HepG2 (cell line): ENCODE results near the gene PLEKHA6. TPM values are rescaled to one million over a fixed set of nuclear protein-coding genes. Genes with fewer than 3 reads are reported as not detected.
A peak's percentile ranks its signal among the peaks of the same experiment; 100 is the strongest.

ENCODE experiments used
- ATAC-seq: fragments of 200-7000 bp; cut with Tn5 transposase; 3 replicates; pipeline ENCODE4 v1.9.1; 2020; ENCODE audit warnings: mild to moderate bottlenecking, moderate library complexity
- BruUV-seq: library from RNA; stranded (reverse); fragments of 400-500 nt; replicated peaks from 2 replicates; lab custom pipeline; 2021; lab: Mats Ljungman, UMichigan
- CTCF ChIA-PET: fragments of 300-600 bp; formaldehyde crosslinking; extraction: SDS; loops from one replicate; lab custom pipeline; 2021; ENCODE audit warnings: low total read pairs, inconsistent platforms, low intra/inter-chr PET ratio; lab: Yijun Ruan, JAX
- POLR2A ChIA-PET: fragments of 350-600 bp; sonication (Branson Sonifier 250); formaldehyde crosslinking; loops from one replicate; lab custom pipeline; 2020; ENCODE audit warnings: antibody characterized with exemption, inconsistent platforms; lab: Yijun Ruan, JAX
- DNase-seq: peaks from one replicate; pipeline ENCODE4 v3.0.0-alpha.2; 2015; ENCODE audit warnings: low spot score
- FAIRE-seq: peaks from 3 replicates; lab custom pipeline; 2011; peaks lifted over from hg19 to GRCh38; lab: Jason Lieb, UNC
- H2AFZ ChIP-seq: one replicate; pipeline ENCODE4 v1.6.1; 2011; ENCODE audit warnings: low read length, inconsistent platforms
- H3K27ac ChIP-seq: fragments of 300-600 bp; 3 replicates; pipeline ENCODE4 v1.8.0; 2011; ENCODE audit warnings: mixed run types, mild to moderate bottlenecking, mixed read lengths, low read length, inconsistent platforms; ENCODE audit not compliant: insufficient read depth; ENCODE audit errors: extremely low read length
- H3K27me3 ChIP-seq, 2 experiments: fragments of 200-600 bp in 1 of 2; 2 replicates in 1 of 2; 3 replicates in 1 of 2; pipeline versions ENCODE4 v1.6.0 to v1.8.0; 2011; ENCODE audit warnings: low read length in 2 of 2, mild to moderate bottlenecking in 2 of 2, moderate library complexity in 2 of 2, inconsistent platforms in 1 of 2; ENCODE audit not compliant: insufficient read depth in 2 of 2, control insufficient read depth in 1 of 2
- H3K36me3 ChIP-seq, 2 experiments: fragments of 200-600 bp in 1 of 2; replicated peaks in 1 of 2; 2 replicates in 1 of 2; 3 replicates in 1 of 2; pipeline versions ENCODE4 v1.5.1 to v1.8.0; 2011; ENCODE audit warnings: low read length in 2 of 2, inconsistent platforms in 1 of 2; ENCODE audit not compliant: insufficient read depth in 2 of 2, control insufficient read depth in 1 of 2
- H3K4me1 ChIP-seq: 2 replicates; pipeline ENCODE4 v1.5.1; 2012; ENCODE audit warnings: low read length, inconsistent platforms; ENCODE audit not compliant: insufficient read depth
- H3K4me2 ChIP-seq: 2 replicates; pipeline ENCODE4 v1.6.0; 2011; ENCODE audit warnings: low read depth, low read length, inconsistent platforms
- H3K4me3 ChIP-seq, 3 experiments: fragments of 200-600 bp in 1 of 3; sonication (generic), shearing (Covaris generic) in 1 of 3; replicated peaks in 1 of 3; 2 replicates each; pipeline ENCODE4 v1.5.1; 2011 to 2016; ENCODE audit warnings: low read length in 3 of 3, inconsistent platforms in 2 of 3, low read depth in 2 of 3, mild to moderate bottlenecking in 2 of 3, control low read depth in 1 of 3, mixed read lengths in 1 of 3; ENCODE audit not compliant: insufficient read depth in 1 of 3
- H3K79me2 ChIP-seq: one replicate; pipeline ENCODE4 v1.6.1; 2011; ENCODE audit warnings: low read length, inconsistent platforms; ENCODE audit not compliant: insufficient read depth
- H3K9ac ChIP-seq: 2 replicates; pipeline ENCODE4 v1.6.0; 2011; ENCODE audit warnings: mild to moderate bottlenecking, low read depth, low read length, inconsistent platforms; ENCODE audit not compliant: insufficient read depth
- H3K9me3 ChIP-seq: 2 replicates; pipeline ENCODE4 v1.5.1; 2012; ENCODE audit warnings: mild to moderate bottlenecking, low read length
- H4K20me1 ChIP-seq: 2 replicates; pipeline ENCODE4 v1.6.0; 2011; ENCODE audit warnings: inconsistent platforms, mild to moderate bottlenecking, low read length, moderate library complexity; ENCODE audit not compliant: insufficient read depth
- CREB3 ChIP-seq: sonication (generic); formaldehyde crosslinking; IDR thresholded peaks from 2 replicates; pipeline ENCODE4 v1.5.0; 2020; ENCODE audit warnings: missing genetic modification reagents
- EP300 ChIP-seq, 3 experiments: sonication (generic) in 1 of 3; formaldehyde crosslinking in 1 of 3; IDR thresholded peaks; 2 replicates each; pipeline versions ENCODE4 v1.5.1 to v1.6.1; 2011 to 2020; ENCODE audit warnings: low read depth in 2 of 3, low read length in 2 of 3, borderline replicate concordance in 1 of 3, improper control_type of control experiment in 1 of 3, mild to moderate bottlenecking in 1 of 3, missing genetic modification reagents in 1 of 3, moderate library complexity in 1 of 3
- FOXC1 ChIP-seq: sonication (generic); formaldehyde crosslinking; IDR thresholded peaks from 2 replicates; pipeline ENCODE4 v1.8.0; 2022; ENCODE audit warnings: mild to moderate bottlenecking, missing genetic modification reagents, borderline replicate concordance
- HNF1A ChIP-seq, 2 experiments: sonication (generic) in 1 of 2; formaldehyde crosslinking in 1 of 2; IDR thresholded peaks; 2 replicates each; pipeline versions ENCODE4 v1.4.0 to v1.6.1; 2016 to 2020; ENCODE audit warnings: borderline replicate concordance in 1 of 2, low read depth in 1 of 2, mild to moderate bottlenecking in 1 of 2, missing genetic modification reagents in 1 of 2
- HNRNPH1 ChIP-seq: fragments of 200-400 bp; formaldehyde crosslinking; optimal IDR thresholded peaks from 2 replicates; pipeline ENCODE3; 2017; ENCODE audit warnings: mild to moderate bottlenecking, low read depth, low read length
- NFYC ChIP-seq: IDR thresholded peaks from 2 replicates; pipeline ENCODE4 v1.6.1; 2016; ENCODE audit warnings: missing genetic modification reagents, missing compliant biosample characterization
- NR3C1 ChIP-seq: sonication (generic); formaldehyde crosslinking; IDR thresholded peaks from 2 replicates; pipeline ENCODE4 v1.4.0; 2020; ENCODE audit warnings: missing genetic modification reagents
- SIN3A ChIP-seq: IDR thresholded peaks from 2 replicates; pipeline ENCODE4 v1.6.1; 2011; ENCODE audit warnings: low read depth, mild to moderate bottlenecking, control low read depth, low read length, borderline replicate concordance
- ZBTB21 ChIP-seq: sonication (generic); formaldehyde crosslinking; IDR thresholded peaks from 2 replicates; pipeline ENCODE4 v1.4.0; 2020; ENCODE audit warnings: missing genetic modification reagents
- ZFP91 ChIP-seq: sonication (generic); formaldehyde crosslinking; IDR thresholded peaks from 2 replicates; pipeline ENCODE4 v1.9.0; 2022; ENCODE audit warnings: missing genetic modification reagents, mild to moderate bottlenecking, borderline replicate concordance
- ZMYM4 ChIP-seq: sonication (generic); formaldehyde crosslinking; IDR thresholded peaks from 2 replicates; pipeline ENCODE4 v1.8.1; 2023; ENCODE audit warnings: mild to moderate bottlenecking, missing genetic modification reagents
- ZNF230 ChIP-seq: sonication (generic); formaldehyde crosslinking; IDR thresholded peaks from 2 replicates; pipeline ENCODE4 v1.4.0; 2020; ENCODE audit warnings: mild to moderate bottlenecking, missing genetic modification reagents
- ZNF691 ChIP-seq: sonication (generic); formaldehyde crosslinking; IDR thresholded peaks from 2 replicates; pipeline ENCODE4 v1.4.0; 2020; ENCODE audit warnings: missing genetic modification reagents, low read depth, mild to moderate bottlenecking, borderline replicate concordance
- ZNF7 ChIP-seq: IDR thresholded peaks from 2 replicates; pipeline ENCODE4 v1.6.1; 2016; ENCODE audit warnings: missing biosample characterization, missing genetic modification reagents
- WGBS: methylation state at CpG from one replicate; pipeline ENCODE4 v1.1.6; 2017; ENCODE audit warnings: low lambda C conversion rate; 5-methylcytosine and 5-hydroxymethylcytosine counted together
- in situ Hi-C: cut with HindIII; loops from 2 replicates; pipeline ENCODE4 v1.10.0; 2017; ENCODE audit warnings: low pct_unique_long_range_greater_than_20kb; ENCODE audit not compliant: extremely low pct_ligation_motif_present
- intact Hi-C: fragments of 100-400 bp; cut with micrococcal nuclease; formaldehyde crosslinking; loops from one replicate; pipeline ENCODE4 v1.10.0; 2022; ENCODE audit not compliant: unreplicated experiment
- polyA plus RNA-seq, 8 experiments: library from polyadenylated mRNA; depleted of rRNA in 3 of 8; stranded (reverse) in 7 of 8; unstranded in 1 of 8; fragments of >200 nt; fragmentation: Illumina TruSeq in 4 of 8; extraction: Trizol in 4 of 8; gene quantifications; 2 replicates each; pipeline versions ENCODE4 v1.2.1 to v1.2.3, GENCODE V29; 2011 to 2016; ENCODE audit warnings: low read depth in 4 of 8, missing spikeins in 1 of 8, mixed read lengths in 1 of 8; ENCODE audit not compliant: insufficient read depth in 1 of 8
- total RNA-seq, 5 experiments: library from RNA; depleted of rRNA; stranded (reverse); fragments of >200 nt; fragmentation: Illumina TruSeq; extraction: Trizol; gene quantifications; 2 replicates each; pipeline ENCODE4 v1.2.3, GENCODE V29; 2016; ENCODE audit warnings: low read depth in 1 of 5

Gene PLEKHA6
- total and polyA plus RNA-seq, 2 of the 13 experiments (the other 11 are each of a cell fraction or from before 2014, with no cell fraction given) = 5.3 to 11.4 TPM

- CTCF ChIA-PET = no interaction called here
- Histone ChIP-seq H3K79me2 (no peaks in the 10 kb centered on the region), H3K9ac (peak overlapping the region; percentile 24; the same call in 1 of the 2 replicates), H3K27me3 (no peaks in the 10 kb centered on the region), H2AFZ (no peak overlapping the region), H3K27ac (peak overlapping the region; percentile 6), H3K4me3 (peak overlapping the region; percentile 8 to 57 (median 26); a peak in 5 of 6 replicates), H4K20me1 (no peaks in the 10 kb centered on the region), H3K36me3 (no peaks in the 10 kb centered on the region), H3K4me2 (peak overlapping the region; percentile 72), H3K4me1 (peaks cover 39% of the 10 kb centered on the region), H3K9me3 (no peaks in the 10 kb centered on the region)
- intact Hi-C loops = loop anchor here (1.0 kb wide), 1 partner anchor 22 kb away; no protein-coding TSS in a partner anchor
- DNase-seq = peak; percentile 79
- peak; percentile 96 for ATAC-seq
- peak; percentile 94 for FAIRE-seq
- no TSS peak for BruUV-seq
- POLR2A ChIA-PET = interaction anchor here (0.7 to 2.0 kb wide), 7 partner anchors 8 to 504 kb away, joined by 3 to 7 read pairs (median 3); no protein-coding TSS in a partner anchor
- in situ Hi-C loops = no loop called here
- WGBS = 21% methylated on average over 6 of the region's 8 CpGs
- TF ChIP-seq EP300 (IDR thresholded peaks at IDR 0.05; ENCODE audit: low read depth in 2 of 2, low read length in 2 of 2) (peak in 1 of 2 experiments; percentile 20; a peak in 1 of 4 replicates), EP300 (CRISPR knock-in tag; IDR thresholded peaks at IDR 0.05; ENCODE audit: borderline replicate concordance) (no peak), NFYC (CRISPR knock-in tag) (peak; percentile 63), ZBTB21 (CRISPR knock-in tag) (no peak), SIN3A (0 out of 2 replicates have a peak, but pooled peaks have one; percentile 40), CREB3 (no peak), HNF1A (IDR thresholded peaks at IDR 0.05; ENCODE audit: low read depth) (peak; percentile 84), HNF1A (CRISPR knock-in tag; IDR thresholded peaks at IDR 0.05; ENCODE audit: borderline replicate concordance) (peak; percentile 85; the same call in 1 of the 2 replicates), HNRNPH1 (no peak), ZNF691 (no peak), NR3C1 (CRISPR knock-in tag) (no peak), ZNF230 (CRISPR knock-in tag) (no peak), FOXC1 (CRISPR knock-in tag) (no peak), ZNF7 (CRISPR knock-in tag) (no peak), ZFP91 (CRISPR knock-in tag) (peak; percentile 81), ZMYM4 (CRISPR knock-in tag) (peak; percentile 25; the same call in 1 of the 2 replicates)
Measured at GRCh38 chr1:204288021-204288588, 71.6 kb downstream of the PLEKHA6 start.
